ENCODE results near the gene PRTN3. TPM values are rescaled to one million over a fixed set of nuclear protein-coding genes. Genes with fewer than 3 reads are reported as not detected.

Gene PRTN3
- total and polyA plus RNA-seq, 4 donors = 0.58 to 23.3 (median 9.7) TPM

DNA sequence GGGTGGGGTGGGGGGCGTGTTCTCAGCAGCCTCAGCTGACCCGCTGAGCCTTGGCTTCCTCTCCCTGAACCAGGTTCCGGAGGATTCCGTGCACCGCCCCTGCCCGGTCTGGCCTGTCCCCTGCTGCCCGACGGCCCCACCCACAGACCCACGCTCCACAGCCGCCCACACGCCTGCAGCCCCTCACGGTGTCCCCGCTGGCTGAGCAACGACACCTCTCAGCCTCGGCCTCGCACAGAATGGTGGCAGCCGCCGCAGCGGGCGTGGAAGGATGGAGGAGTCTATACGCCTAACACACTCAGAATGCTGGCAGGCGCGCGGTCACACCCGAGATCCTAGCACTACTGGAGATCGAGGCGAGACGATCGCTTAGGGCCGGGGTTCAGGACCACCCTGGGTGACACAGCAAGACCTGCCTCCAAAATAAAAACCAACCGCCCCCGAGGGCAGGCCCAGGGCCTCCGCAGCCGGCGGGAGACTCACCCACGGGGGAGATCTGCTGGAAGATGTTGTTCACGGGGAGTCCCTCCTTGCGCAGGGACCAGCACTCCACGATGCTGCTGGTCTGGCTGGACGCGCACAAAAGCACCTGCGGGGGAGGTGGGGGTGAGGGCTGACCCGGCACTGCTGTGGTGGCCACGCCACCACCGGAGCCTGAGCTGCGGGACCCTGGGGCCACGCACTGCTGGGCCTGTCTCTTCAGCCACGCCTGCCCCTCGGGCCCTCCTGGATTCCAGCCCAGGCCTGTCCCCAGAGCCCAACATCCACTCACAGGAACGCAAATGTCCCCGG is 43.8 kb downstream of the PRTN3 start:
- Histone ChIP-seq H3K27ac (ENCODE audit: low read depth in 1 of 2, low read length in 1 of 2) (peak overlapping the region in 1 of 2 donors; percentile 3), H3K9ac (ENCODE audit: insufficient read depth in 1 of 2, low read length in 2 of 2) (no peak overlapping the region)
- WGBS, 2 donors = 95 to 96% methylated on average over 51 of the region's 51 CpGs

DNA sequence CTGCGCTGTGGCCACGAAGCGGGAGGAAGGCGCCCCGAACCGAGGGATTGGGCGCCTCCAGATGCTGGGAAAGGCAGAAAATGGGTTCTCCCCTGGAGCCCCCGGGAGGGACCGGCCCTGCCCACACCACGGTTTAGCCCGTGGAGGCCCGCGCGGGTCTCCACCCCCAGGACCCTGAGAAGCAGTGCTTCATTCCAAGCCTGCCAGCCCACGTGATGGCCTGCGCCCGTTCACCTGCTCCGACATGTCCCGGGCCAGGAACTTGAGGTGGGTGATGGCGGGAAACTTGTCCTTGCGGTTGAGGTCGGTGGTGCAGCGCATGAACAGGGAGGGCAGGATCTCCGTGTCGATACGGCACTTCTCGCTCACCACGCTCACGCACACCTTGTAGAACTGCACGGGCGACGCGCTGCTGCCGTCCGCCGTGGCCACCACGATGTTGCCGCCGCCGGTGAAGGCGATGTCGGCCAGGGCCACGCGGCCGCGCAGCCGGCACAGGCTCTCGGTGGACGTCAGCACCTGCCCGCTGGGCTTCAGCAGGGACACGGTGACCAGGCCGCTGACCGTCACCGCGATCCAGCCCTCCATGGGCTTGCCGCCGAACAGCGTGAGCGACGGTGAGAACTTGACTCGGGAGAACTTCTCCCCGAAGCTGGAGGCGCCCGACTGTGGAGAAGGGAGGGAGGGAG is 44.9 kb downstream of the PRTN3 start:
- Histone ChIP-seq H3K27ac (ENCODE audit: low read depth in 1 of 2, low read length in 1 of 2) (no peak overlapping the region), H3K4me3 (no peak overlapping the region), H3K4me1 (ENCODE audit: control insufficient read depth in 5 of 5, insufficient read depth in 5 of 5, low read length in 5 of 5) (no peaks in the 10 kb centered on the region), H3K27me3 (ENCODE audit: control insufficient read depth in 3 of 3, insufficient read depth in 3 of 3, low read length in 2 of 3) (no peaks in the 10 kb centered on the region), H3K9me3 (ENCODE audit: control insufficient read depth in 4 of 4, insufficient read depth in 3 of 4, low read length in 3 of 4) (peaks cover 0 to 4% (median 0%) of the 10 kb centered on the region in 4 donors), H3K36me3 (ENCODE audit: control insufficient read depth in 4 of 4, insufficient read depth in 4 of 4, low read length in 4 of 4) (peaks cover 0 to 76% (median 41%) of the 10 kb centered on the region in 4 donors), H3K9ac (ENCODE audit: insufficient read depth in 1 of 2, low read length in 2 of 2) (no peak overlapping the region)
- 97% methylated on average over 63 to 64 of the region's 64 CpGs for WGBS, 2 donors
- ATAC-seq (ENCODE audit: insufficient read depth, low FRiP score) = no peak
- TF ChIP-seq, protein P1, sequence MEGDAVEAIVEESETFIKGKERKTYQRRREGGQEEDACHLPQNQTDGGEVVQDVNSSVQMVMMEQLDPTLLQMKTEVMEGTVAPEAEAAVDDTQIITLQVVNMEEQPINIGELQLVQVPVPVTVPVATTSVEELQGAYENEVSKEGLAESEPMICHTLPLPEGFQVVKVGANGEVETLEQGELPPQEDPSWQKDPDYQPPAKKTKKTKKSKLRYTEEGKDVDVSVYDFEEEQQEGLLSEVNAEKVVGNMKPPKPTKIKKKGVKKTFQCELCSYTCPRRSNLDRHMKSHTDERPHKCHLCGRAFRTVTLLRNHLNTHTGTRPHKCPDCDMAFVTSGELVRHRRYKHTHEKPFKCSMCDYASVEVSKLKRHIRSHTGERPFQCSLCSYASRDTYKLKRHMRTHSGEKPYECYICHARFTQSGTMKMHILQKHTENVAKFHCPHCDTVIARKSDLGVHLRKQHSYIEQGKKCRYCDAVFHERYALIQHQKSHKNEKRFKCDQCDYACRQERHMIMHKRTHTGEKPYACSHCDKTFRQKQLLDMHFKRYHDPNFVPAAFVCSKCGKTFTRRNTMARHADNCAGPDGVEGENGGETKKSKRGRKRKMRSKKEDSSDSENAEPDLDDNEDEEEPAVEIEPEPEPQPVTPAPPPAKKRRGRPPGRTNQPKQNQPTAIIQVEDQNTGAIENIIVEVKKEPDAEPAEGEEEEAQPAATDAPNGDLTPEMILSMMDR (IDR thresholded peaks at IDR 0.05; ENCODE audit: control extremely low read depth, extremely low read depth) = no peak
- DNase-seq = no peak

More for the DNA sequence above, 43.8 kb downstream of the PRTN3 start:
- ATAC-seq (ENCODE audit: insufficient read depth, low FRiP score) (no peak), DNase-seq (no peak)
- Histone ChIP-seq H3K27me3 (ENCODE audit: control insufficient read depth in 3 of 3, insufficient read depth in 3 of 3, low read length in 2 of 3) (no peaks in the 10 kb centered on the region), H3K9me3 (ENCODE audit: control insufficient read depth in 4 of 4, insufficient read depth in 3 of 4, low read length in 3 of 4) (peaks cover 0 to 4% (median 0%) of the 10 kb centered on the region in 4 donors), H3K36me3 (ENCODE audit: control insufficient read depth in 4 of 4, insufficient read depth in 4 of 4, low read length in 4 of 4) (peaks cover 0 to 76% (median 42%) of the 10 kb centered on the region in 4 donors), H3K4me1 (ENCODE audit: control insufficient read depth in 5 of 5, insufficient read depth in 5 of 5, low read length in 5 of 5) (no peaks in the 10 kb centered on the region), H3K4me3 (no peak overlapping the region)
- TF ChIP-seq, protein P1 (IDR thresholded peaks at IDR 0.05; ENCODE audit: control extremely low read depth, extremely low read depth) = no peak

DNA sequence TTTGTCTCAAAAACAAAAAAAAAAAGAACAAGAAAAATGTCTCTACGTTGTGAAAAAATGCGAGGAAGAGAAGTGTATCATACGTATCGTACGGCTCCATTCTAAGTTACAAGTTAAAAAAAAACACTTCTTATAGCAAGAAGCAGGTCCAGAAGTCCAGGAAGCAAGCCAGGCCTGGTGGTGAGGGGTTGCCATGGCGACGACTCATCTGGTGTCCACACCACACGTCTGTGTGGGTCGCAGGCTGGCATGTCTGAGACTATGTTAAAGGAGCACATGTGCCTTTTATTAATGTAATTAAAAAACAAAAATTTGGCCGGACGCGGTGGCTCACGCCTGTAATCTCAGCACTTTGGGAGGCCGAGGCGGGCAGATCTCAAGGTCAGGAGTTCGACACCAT is 46.3 kb downstream of the PRTN3 start:
- Histone ChIP-seq H3K4me3 (no peak overlapping the region), H3K27ac (ENCODE audit: low read depth in 1 of 2, low read length in 1 of 2) (no peak overlapping the region), H3K36me3 (ENCODE audit: control insufficient read depth in 4 of 4, insufficient read depth in 4 of 4, low read length in 4 of 4) (peaks cover 0 to 67% (median 31%) of the 10 kb centered on the region in 4 donors), H3K4me1 (ENCODE audit: control insufficient read depth in 5 of 5, insufficient read depth in 5 of 5, low read length in 5 of 5) (peaks cover 0 to 4% (median 0%) of the 10 kb centered on the region in 5 donors), H3K9me3 (ENCODE audit: control insufficient read depth in 4 of 4, insufficient read depth in 3 of 4, low read length in 3 of 4) (no peaks in the 10 kb centered on the region), H3K27me3 (ENCODE audit: control insufficient read depth in 3 of 3, insufficient read depth in 3 of 3, low read length in 2 of 3) (no peaks in the 10 kb centered on the region), H3K9ac (ENCODE audit: insufficient read depth in 1 of 2, low read length in 2 of 2) (no peak overlapping the region)
- DNase-seq (peak in 1 of 3 donors; percentile 40), ATAC-seq (ENCODE audit: insufficient read depth, low FRiP score) (no peak)
- WGBS, 2 donors = 86 to 88% methylated on average over 16 of the region's 16 CpGs
- TF ChIP-seq, protein P1 (IDR thresholded peaks at IDR 0.05; ENCODE audit: control extremely low read depth, extremely low read depth) = no peak

Measured in lung (tissue), 12 donors.